COLO668 (cell line): ENCODE measurements around the gene TM4SF1.
A peak's percentile ranks its signal among the peaks of the same experiment; 100 is the strongest.
"Not testable (repeated sequence)": the region's sequence is repeated elsewhere in the genome, so short reads cannot be mapped to it uniquely, and the experiment has no call there.

Experiments
- DNase-seq: peaks from one replicate; lab custom pipeline; 2025; ENCODE audit not compliant: unreplicated experiment; lab: John Stamatoyannopoulos, UW

Gene TM4SF1

DNA sequence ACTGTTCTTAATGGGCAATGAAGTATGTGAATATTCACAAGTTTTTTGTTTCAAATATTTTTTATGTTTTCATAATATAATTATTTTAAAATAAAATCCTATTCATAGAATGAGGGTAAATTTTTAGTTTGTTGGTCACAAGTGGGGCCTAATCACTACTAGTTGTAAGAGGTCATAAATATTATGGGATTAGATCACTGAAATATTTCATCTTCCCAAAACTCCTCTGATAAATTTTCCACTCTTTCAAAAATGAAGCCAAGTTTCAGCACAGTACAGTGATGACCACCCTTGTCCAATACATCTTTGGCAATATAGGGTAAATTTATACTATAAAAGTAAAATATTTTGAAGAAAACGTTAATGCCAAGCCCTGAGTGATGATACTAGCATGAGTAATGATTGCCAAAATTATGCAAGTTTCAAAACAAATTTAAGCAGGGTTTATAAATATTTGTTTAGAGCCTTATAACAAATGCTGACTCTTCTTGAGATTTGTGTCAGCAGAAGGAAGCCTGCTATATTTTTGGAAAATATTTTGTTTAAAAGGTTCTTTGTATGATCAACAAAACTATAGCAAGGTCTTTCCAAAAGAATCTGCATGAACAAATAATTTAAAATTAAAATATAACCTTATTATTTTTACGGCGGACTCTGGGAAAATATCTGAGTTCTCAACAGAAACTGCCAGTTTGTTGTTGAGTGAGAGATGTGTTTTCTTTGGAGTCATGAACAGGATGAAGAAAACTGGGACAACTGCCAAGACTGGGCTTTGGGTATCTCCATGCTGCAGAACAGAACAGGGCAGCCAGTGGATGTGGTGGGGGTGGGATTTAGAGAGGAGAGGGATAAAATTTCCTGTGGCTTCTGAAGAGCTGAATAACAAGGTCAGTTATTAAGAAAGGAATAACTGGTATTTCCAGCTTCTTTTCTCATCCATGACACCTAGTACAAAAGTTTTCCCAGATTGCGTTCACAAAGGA, 17.9 kb upstream of the TM4SF1 start:
- DNase-seq: peak; percentile 8

DNA sequence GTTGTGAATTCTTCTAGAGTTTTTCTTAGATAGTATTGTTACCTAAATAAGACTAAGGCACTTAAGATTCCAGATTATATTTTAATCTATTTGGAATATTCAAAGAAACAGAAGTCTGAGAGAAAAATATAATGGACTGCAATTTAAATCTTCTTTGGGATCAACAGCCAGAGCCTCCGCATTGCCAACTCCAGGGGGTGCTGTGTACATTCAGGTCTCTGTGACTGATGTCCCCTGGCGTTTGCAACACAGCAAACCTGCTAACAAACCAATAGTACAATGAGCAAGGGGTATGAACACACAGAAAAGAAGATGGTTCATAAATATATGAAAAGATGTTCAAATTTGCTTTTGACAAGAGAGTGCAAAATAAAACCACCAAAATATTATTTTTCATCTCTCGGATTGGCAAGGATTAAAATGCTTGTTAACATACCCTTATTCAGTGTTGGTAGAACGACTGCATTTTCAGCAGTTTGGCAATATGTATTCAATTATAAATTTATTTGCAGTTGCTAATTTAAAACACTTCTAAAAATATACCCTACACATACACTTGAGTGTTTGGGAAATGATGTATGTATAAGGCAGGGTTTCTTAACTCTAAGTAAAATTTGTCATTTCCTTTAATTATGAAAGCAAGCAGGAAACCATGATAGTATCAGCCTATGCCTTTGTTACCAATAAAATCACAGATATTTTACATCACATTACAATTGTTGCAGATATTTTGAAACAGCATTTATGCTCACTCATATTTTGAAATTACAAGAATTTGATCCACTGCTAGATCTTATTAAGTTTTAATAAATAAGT, 16.1 kb upstream of the TM4SF1 start:
- DNase-seq: peak; percentile 50

DNA sequence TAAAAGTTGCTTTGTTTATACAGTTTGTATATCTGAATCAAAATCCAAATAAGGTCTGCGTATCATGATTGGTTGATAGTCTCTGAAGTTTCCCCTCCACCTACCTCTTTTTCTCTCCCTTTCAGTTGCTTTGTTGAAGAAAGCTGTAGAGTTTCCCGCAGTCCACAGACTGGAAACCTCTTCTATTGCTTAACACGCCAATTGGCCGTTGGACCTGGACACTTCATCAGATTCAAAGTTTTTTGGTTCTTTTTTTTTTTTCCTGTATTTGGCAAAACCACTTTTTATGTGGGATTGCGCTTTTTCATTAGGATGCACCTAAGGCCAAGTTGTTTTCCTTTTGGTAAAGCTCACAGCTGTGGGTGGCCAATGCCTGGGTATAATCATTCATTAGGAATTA, 14.5 kb upstream of the TM4SF1 start:
- no peak for DNase-seq

DNA sequence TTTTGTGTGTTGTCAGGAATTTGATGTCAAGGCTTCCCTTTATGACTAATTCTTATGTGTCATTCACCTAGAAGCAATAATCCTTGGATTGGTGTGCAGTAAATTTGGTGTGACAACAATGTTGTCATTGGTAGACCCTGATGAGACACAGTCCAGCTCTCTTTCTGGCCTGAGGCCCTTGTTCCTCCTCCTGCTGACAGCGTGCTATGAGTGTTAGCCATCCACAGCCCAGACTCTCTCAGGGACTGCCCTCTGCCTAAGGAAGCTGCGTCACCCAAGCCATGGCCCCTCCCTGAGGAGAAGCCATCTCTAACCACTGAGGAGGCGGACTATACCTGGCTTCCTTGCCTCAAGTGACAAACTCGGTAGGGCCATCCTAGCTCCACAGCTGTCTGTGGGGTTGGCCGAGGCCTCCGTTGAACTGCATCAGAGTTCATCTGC, 13.3 kb upstream of the TM4SF1 start:
- no peak for DNase-seq

DNA sequence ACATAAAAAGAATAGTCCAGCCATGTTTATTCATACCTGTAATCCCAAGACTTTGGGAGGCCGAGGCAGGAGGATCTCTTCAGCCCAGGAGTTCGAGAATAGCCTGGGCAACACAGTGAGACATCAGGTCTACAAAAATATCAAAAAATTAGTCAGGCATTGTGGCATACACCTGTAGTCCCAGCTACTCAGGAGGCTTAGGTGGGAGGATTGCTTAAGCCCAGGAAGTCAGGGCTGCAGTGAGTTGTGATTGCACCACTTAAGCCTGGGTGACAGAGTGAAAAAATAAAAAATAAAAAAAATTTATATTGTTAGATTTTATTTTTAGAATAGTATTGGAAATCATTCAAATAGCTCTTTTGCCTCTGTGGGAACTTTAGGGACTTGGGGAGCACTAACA, 12.8 kb upstream of the TM4SF1 start:
- no peak for DNase-seq

DNA sequence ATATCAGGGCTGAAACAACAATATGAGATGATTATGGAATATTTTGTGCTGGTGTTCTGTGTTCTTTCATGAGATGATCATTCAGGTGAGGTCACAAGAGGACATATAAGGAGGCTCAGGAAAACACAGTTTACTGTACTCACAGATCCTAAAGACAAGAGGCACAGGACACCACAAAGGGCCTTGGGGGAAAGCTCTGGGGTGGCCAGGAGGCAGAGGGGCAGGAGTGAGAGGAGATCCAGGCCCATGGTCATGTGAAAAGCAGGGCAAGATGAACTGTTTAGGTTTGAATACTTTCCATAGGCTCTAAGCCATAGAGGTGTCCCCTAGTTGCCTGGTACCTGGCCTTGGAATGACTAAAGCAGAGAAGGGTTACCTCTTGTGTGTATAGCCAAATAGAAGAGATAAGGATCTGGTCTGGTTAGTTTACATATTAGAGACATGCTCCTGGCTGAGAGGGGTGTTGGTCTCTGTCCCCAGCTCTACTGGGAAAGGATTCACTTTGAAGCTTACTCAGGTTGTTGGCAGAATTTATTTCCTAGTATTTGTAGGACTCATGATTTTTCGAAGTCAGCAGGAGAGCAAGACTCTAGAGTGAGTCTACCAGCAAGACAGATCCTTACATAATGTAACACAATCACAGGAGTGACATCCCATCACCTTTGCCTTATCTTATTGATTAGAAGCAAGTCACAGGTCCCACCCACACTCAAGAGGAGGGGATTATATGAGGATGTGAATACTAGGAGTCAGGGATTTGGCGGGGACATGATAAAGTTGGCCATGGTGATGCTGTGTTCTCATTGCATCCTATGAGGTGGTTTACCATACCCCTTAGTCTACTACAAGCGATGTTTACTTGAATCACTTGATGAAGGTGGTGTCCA, 11.3 kb upstream of the TM4SF1 start:
- DNase-seq: no peak

DNA sequence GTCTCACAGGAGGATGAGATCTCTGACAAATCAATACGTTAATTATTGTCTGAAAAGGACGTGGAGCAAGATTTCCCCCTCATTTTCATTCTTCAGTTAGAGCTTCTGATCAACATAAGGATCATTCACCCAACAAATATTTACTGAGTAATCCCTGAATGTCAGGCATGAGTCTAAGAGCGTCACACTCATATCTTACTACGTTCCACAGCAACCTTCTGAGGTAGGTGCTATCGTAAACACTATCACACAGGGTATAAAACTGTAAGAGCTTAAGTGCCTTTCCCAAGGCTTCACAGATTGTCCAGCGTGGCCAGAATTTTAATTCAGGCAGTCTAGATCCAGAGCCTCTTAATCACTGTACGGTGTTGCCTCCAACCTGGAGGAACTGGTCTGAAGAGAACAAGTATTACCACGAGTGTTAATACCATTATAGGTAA, 10.6 kb upstream of the TM4SF1 start:
- DNase-seq: no peak

DNA sequence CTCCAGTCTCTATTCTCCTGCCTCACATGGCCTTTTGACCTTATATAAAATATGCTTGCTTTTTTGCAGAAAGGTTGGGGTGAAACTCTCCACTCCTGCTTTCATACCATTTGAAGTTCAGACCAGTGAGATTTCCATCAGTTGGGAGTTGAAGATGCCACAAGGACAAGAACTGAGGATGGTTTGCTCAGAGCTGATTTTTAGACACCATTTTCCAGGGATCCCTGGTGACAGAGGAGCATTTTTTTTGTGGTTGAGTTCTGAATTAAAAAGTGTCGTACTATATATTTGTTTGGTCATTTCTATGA, 8.8 kb upstream of the TM4SF1 start:
- no peak for DNase-seq

DNA sequence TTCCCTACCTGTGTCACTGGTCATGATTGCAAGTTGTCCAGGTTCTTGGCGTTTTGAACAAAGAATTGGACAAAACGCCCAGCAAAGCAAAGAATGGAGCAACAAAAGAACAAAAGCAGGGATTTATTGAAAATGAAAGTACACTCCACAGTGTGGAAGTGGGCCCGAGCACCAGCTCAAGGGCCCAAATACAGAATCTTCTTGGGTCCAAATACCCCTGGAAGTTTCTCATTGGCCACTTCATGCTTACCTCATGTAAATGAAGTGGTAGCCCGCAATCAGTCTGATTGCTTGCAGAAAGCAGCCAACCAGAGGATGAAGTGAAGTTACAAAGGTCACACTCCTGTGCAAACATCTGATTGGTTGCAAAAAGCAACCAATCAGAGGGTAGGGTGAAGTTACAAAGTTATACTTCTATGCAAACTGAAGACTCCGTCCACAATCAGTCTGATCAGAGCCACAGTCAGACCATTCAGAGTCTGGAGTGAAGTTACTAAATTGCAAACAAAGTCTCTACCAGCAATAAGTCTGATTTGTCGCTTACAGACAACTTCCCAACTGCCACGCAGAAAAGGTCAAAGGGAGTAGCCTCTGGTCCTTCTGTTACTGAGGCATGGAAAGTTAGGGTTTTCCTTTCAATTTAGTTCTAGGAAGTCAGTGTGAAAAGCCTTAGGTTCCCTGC, 8.3 kb upstream of the TM4SF1 start:
- DNase-seq: no peak

DNA sequence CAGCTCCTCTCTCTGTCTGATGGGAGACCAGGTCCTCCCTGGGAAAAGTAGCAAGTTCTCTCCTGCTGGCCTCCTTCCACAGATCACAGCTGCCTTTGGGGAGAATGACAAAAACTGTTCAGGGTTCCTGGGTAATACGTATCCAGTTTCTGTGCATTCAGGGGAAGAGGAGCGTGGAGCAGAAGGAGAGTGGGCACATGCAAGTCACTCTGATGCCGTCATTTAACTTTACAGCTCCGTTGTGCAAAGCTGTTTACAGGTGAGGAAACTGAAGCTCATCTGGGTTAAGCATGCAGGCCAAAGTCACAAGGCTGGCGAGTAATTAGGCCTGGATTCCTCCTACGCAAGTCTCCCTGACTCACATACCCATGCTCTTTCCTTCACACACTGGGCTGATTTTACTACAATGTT, 7.5 kb upstream of the TM4SF1 start:
- no peak for DNase-seq

DNA sequence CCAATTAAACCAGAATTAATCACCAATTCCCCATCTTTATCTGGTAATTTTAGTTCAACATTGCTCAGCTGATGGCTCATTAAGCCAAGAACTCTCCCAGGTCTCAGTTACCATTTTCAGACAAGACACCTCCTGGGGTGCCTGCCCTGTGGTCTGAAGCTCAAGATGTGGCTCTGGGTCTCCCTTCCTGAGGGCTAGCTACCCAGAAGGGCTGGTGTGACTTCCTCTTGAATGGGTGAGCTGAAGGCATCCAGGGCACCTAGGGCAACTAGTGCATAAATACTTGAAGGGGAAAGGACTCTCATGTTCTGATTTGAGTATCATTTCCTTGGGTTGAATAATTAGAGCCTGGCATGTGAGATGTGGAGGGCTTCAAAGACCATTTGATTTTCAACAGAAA, 6.7 kb upstream of the TM4SF1 start:
- no peak for DNase-seq

DNA sequence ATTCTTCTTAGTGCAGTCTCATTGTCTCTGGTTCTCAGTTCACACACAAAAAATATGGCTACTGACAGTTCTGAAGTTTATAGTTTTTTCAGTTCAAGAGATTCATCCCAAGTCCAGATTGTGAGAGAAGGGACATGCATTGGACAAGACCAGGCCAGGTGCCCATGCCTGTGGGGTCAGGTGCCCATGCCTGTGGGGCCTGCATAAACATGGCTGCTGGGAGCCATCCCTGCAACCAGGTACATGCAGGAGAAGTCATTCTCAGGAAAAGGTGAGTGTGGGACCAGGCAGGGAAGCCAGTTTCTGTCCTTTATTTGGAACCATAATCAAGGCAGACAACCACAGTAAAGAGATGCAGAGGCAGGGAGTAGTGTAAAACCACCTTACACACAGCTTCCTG, 6.3 kb upstream of the TM4SF1 start:
- no peak for DNase-seq

DNA sequence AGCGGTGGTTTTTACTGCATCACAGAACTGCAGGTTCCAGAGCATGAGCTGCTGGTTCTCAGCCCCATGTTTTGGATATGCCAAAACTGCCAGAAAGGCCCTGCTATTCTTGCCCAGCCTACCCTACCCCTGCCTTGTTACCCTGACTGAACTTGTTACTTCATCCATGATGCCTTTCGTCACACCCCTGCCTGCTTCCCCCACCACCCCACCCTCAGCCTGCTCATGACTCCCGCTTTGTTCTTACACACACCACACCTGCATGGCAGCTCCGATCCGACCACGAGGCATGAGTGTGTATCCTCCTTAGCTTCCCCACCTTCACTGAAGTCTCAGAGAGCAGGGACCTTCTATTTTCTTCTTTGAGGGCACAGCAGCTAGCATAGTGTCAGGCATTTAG, 5.1 kb upstream of the TM4SF1 start:
- no peak for DNase-seq

DNA sequence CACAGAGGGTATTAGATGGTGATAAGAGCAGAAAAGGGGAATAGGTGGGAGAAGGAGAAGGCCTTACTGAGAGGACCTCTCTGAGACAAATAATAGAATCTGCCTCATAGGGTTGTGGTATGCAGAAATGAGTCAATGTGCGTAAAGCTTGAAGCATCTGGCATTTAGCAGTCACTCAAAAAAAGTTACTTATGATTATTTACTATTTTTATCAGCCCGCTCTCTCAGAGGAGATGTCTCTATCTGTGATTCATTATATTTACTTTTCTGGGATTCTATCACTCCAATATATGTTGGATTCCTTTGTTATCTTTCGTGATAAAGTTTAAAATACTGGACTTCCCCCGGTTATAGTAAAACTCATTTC, 4.6 kb upstream of the TM4SF1 start:
- no peak for DNase-seq

DNA sequence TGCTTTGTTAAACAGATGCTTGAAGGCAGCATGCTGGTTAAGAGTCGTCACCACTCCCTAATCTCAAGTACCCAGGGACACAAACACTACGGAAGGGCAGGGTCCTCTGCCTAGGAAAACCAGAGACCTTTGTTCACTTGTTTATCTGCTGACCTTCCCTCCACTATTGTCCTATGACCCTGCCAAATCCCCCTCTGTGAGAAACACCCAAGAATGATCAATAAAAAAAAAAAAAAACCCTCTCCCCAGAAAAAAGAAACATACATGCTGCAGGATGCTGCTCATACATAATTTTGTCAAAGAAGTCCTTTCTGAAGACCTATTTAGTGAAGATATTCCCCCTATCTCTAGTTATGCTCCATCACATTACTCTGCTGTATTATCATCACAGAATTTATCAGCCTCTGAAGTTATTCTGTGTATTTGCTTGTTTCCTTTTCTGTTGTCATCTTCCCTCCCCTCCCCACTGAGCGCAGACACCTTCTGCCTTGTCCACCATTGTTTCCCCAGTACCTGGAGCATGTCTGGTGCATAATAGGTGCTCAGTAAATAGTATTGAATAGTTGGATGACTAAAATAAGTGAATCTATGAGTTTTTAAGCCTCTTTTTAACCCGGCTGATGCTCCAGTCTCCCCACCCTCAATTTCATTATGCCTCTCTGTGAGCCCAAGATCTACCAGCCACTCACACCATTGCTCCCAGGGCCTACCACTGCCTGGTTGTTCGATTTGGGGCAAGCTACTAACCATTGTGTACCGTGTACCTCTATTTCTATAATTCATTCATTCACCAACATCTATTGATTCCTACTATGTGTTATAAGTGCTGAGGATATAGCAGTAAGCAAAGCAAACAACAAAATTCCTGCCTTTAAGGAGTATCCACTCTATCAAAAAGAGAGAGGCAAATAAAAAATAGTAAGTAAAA, 4.0 kb upstream of the TM4SF1 start:
- DNase-seq: no peak

DNA sequence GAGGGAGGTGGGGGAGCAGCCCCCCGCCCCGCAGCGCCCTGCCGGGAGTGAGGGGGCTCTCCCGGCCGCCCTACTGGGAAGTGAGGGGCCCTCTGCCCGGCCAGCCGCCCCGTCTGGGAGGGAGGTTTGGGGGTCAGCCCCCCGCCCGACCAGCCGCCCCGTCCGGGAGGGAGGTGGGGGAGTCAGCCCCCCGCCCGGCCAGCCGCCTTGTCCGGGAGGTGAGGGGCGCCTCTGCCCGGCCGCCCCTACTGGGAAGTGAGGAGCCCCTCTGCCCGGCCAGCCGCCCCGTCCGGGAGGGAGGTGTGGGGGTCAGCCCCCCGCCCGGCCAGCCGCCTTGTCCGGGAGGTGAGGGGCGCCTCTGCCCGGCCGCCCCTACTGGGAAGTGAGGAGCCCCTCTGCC, 2.8 kb upstream of the TM4SF1 start:
- not testable (repeated sequence) for DNase-seq

DNA sequence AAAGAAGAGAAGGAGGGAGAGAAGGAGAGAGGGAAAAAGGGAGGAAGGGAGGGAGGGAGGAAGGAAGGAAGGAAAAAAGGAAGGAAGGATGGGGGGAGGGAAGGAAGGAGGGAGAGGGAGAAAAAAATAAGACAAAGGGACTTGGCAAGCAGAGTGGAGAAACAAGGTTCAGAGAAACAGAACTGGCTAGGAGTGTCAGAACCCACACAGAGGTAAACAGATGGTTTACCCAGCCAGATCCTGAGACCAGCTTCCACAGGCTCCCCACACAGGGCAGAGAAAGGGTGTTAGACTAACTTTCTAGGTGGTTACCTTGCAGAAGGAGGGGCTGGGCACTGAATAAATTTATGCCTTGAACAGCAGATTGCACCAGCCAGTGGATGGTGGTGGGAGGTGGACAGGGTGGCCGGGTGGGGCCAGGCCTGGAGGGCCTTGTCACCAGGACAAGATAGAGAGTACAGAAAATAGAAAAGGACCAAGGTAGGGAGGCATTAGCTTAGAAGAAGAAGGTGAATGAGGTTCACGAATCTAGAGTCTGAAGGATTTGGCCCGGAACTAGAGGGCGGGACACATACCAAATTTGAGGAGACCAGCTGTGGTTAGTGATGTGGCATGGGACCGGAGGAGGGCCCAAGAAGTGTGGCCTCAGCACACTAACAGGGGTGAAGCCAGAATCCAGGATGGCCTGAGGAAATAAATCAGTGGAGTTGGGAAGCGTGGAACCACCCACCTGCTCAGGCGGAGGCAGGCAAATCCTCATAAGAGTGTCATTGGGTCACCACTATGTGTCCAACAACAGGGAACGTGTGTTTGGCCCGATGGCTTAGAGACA, 1.2 kb upstream of the TM4SF1 start:
- DNase-seq: no peak

DNA sequence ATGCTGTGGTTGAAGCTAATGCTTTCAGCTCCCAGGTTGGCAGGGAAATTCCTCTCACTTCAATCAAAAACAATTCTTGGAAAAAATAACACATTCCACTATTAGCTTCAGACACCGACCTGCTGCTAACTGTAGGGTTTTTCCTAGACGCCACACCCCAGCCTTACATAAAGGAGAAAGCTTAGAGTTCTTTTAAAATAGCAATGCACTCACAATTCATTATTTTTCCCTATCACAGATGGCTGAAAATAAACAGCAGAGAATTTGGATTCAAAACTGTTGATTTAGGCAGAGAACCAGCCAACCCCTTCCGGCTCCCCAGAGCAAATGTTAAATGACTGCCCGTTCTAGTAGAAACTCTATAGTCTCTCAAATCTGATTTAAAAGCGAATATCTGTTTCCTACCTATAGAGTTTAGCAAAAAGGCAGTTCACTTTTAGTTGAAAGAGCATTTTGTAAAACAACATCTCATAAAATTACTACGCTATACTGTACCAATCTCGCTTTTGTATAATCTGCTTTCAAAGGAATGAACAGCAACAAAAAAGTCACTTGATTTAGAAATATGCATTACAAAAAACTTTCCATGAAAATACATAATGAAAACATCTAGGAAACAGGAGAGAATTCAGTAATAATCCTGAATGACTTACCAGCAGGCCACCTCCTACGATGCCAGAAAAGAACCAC, 586 bp downstream of the TM4SF1 start:
- DNase-seq: no peak
